B cell (primary cell): ENCODE data around the gene HNF1B. TPM values are rescaled to one million over a fixed set of nuclear protein-coding genes. Genes with fewer than 3 reads are reported as not detected.

Source experiments
- ATAC-seq: fragments of 200-7000 bp; cut with Tn5 transposase; one replicate; pipeline ENCODE4 v1.10.0; 2021; ENCODE audit warnings: low read depth, mild to moderate bottlenecking, moderate number of reproducible peaks, moderate library complexity
- CTCF ChIA-PET: fragments of 350-600 bp; sonication (Branson Sonifier 250); formaldehyde crosslinking; loops from one replicate; lab custom pipeline; 2021; ENCODE audit warnings: antibody characterized with exemption, inconsistent platforms; lab: Charles Lee
- POLR2A ChIA-PET: fragments of 350-600 bp; sonication (Branson Sonifier 250); formaldehyde crosslinking; loops from one replicate; lab custom pipeline; 2021; ENCODE audit warnings: antibody characterized with exemption; lab: Charles Lee
- DNase-seq: peaks from one replicate; pipeline ENCODE4 v3.0.0; 2013
- H2AFZ ChIP-seq: 2 replicates; pipeline ENCODE4 v1.6.1; 2012; ENCODE audit warnings: mild to moderate bottlenecking, low read depth, low read length; ENCODE audit not compliant: insufficient read depth, poor library complexity, severe bottlenecking
- H3K27ac ChIP-seq, 2 donors: 1 replicate in 1 of 2; 2 replicates in 1 of 2; pipeline ENCODE4 v1.5.1; 2012 to 2013; ENCODE audit warnings: low read length in 2 of 2, mild to moderate bottlenecking in 2 of 2, moderate library complexity in 1 of 2
- H3K27me3 ChIP-seq, 4 experiments: fragments of 200-600 bp in 1 of 4; sonication (generic) in 1 of 4; replicated peaks in 1 of 4; 1 replicate in 2 of 4; 2 replicates in 2 of 4; pipeline versions ENCODE4 v1.6.1 to v1.7.0; 2013 to 2016; ENCODE audit warnings: low read length in 3 of 4, mild to moderate bottlenecking in 2 of 4, mixed read lengths in 1 of 4, moderate library complexity in 1 of 4; ENCODE audit not compliant: insufficient read depth in 4 of 4, control insufficient read depth in 3 of 4; ENCODE audit errors: control extremely low read depth in 1 of 4
- H3K36me3 ChIP-seq, 2 experiments: replicated peaks in 1 of 2; 1 replicate in 1 of 2; 2 replicates in 1 of 2; pipeline versions ENCODE4 v1.6.1 to v1.7.1; 2013; ENCODE audit warnings: low read length in 1 of 2; ENCODE audit not compliant: insufficient read depth in 2 of 2, control insufficient read depth in 1 of 2; ENCODE audit errors: control extremely low read depth in 1 of 2, extremely low read depth in 1 of 2
- H3K4me1 ChIP-seq, 2 donors: fragments of 200-600 bp in 1 of 2; sonication (generic) in 1 of 2; 1 replicate in 1 of 2; 2 replicates in 1 of 2; pipeline versions ENCODE4 v1.5.1 to v1.6.1; 2013 to 2017; ENCODE audit warnings: low read length in 2 of 2; ENCODE audit not compliant: control insufficient read depth in 2 of 2, insufficient read depth in 2 of 2
- H3K4me2 ChIP-seq: replicated peaks from 2 replicates; pipeline ENCODE3; 2012; ENCODE audit warnings: mild to moderate bottlenecking, low read depth, low read length; ENCODE audit not compliant: poor library complexity, severe bottlenecking
- H3K4me3 ChIP-seq, 5 experiments: fragments of 200-600 bp in 1 of 5; sonication (generic) in 1 of 5; 1 replicate in 3 of 5; 2 replicates in 2 of 5; pipeline versions ENCODE4 v1.5.1 to v1.7.0; 2011 to 2016; ENCODE audit warnings: low read length in 4 of 5, mild to moderate bottlenecking in 4 of 5, low read depth in 2 of 5, control low read depth in 1 of 5, moderate library complexity in 1 of 5; ENCODE audit not compliant: insufficient read depth in 1 of 5; ENCODE audit errors: control extremely low read depth in 1 of 5, extremely low read depth in 1 of 5
- H3K79me2 ChIP-seq: fragments of 200-600 bp; sonication (generic); one replicate; pipeline ENCODE4 v1.6.0; 2016; ENCODE audit warnings: low read length; ENCODE audit not compliant: control insufficient read depth, insufficient read depth
- H3K9ac ChIP-seq: fragments of 200-600 bp; sonication (generic); 2 replicates; pipeline ENCODE4 v1.6.1; 2017; ENCODE audit warnings: mild to moderate bottlenecking, low read length, moderate library complexity
- H3K9me3 ChIP-seq, 3 donors: one replicate each; pipeline versions ENCODE4 v1.6.1 to v1.7.1; 2013; ENCODE audit warnings: low read length in 2 of 3; ENCODE audit not compliant: control insufficient read depth in 2 of 3, insufficient read depth in 1 of 3; ENCODE audit errors: control extremely low read depth in 1 of 3
- H4K20me1 ChIP-seq: 2 replicates; pipeline ENCODE4 v1.6.0; 2012; ENCODE audit warnings: mild to moderate bottlenecking, low read length; ENCODE audit not compliant: insufficient read depth, control insufficient read depth, poor library complexity, severe bottlenecking
- H3K27ac Mint-ChIP-seq: one replicate; pipeline ENCODE4 v1.8.0; 2021; ENCODE audit warnings: mixed read lengths
- H3K27me3 Mint-ChIP-seq: one replicate; pipeline ENCODE4 v1.8.0; 2021; ENCODE audit warnings: mixed read lengths
- H3K4me1 Mint-ChIP-seq: one replicate; pipeline ENCODE4 v1.8.0; 2021; ENCODE audit warnings: mixed read lengths
- H3K4me3 Mint-ChIP-seq: one replicate; pipeline ENCODE4 v1.8.0; 2021; ENCODE audit warnings: mixed read lengths
- H3K9me3 Mint-ChIP-seq: one replicate; pipeline ENCODE4 v1.8.0; 2022; ENCODE audit warnings: mixed read lengths; ENCODE audit not compliant: insufficient read depth
- CTCF ChIP-seq: fragments of 200-600 bp; IDR thresholded peaks from one replicate; pipeline ENCODE4 v1.8.0; 2022; ENCODE audit warnings: antibody characterized with exemption, mild to moderate bottlenecking
- EZH2 ChIP-seq: IDR thresholded peaks from 2 replicates; pipeline ENCODE4 v1.6.1; 2012; ENCODE audit warnings: borderline replicate concordance, low read depth, mild to moderate bottlenecking, moderate library complexity, low read length; ENCODE audit not compliant: insufficient read depth, poor library complexity, severe bottlenecking
- WGBS: methylation state at CpG from one replicate; pipeline ENCODE4 v1.1.5; 2013; ENCODE audit warnings: missing lambda C conversion rate; ENCODE audit not compliant: insufficient coverage; 5-methylcytosine and 5-hydroxymethylcytosine counted together
- intact Hi-C: fragments of 100-400 bp; cut with micrococcal nuclease; formaldehyde crosslinking; loops from one replicate; pipeline ENCODE4 v1.10.0; 2022
- polyA plus RNA-seq: library from polyadenylated mRNA; depleted of rRNA; stranded (reverse); fragments of >200 nt; gene quantifications from 2 replicates; pipeline ENCODE4 v1.2.3, GENCODE V29; 2012
- total RNA-seq, 2 donors: library from RNA; stranded (reverse); fragments of 120-200 nt in 1 of 2; gene quantifications; 1 replicate in 1 of 2; 2 replicates in 1 of 2; pipeline versions ENCODE4 v1.2.3 to v1.2.4, GENCODE V29; 2013 to 2022

Gene HNF1B
- total and polyA plus RNA-seq, 2 donors (not counting 1 experiment from before 2014, with no cell fraction given), result 1.5 TPM; not detected in 1

DNA sequence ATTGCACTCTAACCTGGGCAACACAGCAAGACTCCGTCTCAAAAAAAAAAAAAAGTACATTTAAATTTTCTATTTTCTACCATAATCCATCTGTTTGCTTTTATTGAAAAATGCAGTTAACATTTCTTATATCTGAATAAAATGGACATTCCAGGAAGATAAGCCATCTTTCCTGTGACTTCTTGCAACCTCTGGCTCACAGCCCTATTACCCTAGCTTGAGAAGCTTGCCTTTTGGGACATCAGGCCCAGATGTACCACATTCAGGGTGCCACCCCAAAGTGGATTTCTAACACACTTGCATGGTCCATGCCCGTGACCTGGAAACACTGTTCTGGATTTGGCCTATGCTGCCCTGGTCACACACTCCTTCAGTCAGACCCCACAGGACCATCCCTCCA lies 71.5 kb downstream of the HNF1B start:
- Histone ChIP-seq H3K4me2 (no peak overlapping the region), H3K4me1 (no peaks in the 10 kb centered on the region), H4K20me1 (no peaks in the 10 kb centered on the region), H3K4me3 (no peak overlapping the region), H3K27ac (no peak overlapping the region), H2AFZ (no peak overlapping the region), H3K9me3 (peaks cover 0 to 1% (median under 1%) of the 10 kb centered on the region in 3 donors), H3K79me2 (no peaks in the 10 kb centered on the region), H3K36me3 (no peaks in the 10 kb centered on the region), H3K9ac (no peak overlapping the region), H3K27me3 (peaks cover 0 to 5% (median 3%) of the 10 kb centered on the region in 4 experiments)
- CTCF ChIA-PET, result interaction anchor here (1.1 kb wide), 1 partner anchor 27 kb away, joined by 3 read pairs; no protein-coding TSS in a partner anchor
- TF ChIP-seq EZH2, result no peak
- no peak for TF ChIP-seq CTCF
- intact Hi-C loops, result no loop called here
- DNase-seq, result no peak
- Mint-ChIP-seq H3K27me3 (peaks cover 23% of the 10 kb centered on the region), H3K4me3 (no peak overlapping the region), H3K27ac (no peak overlapping the region), H3K9me3 (no peaks in the 10 kb centered on the region), H3K4me1 (no peaks in the 10 kb centered on the region)
- no peak for ATAC-seq
- WGBS, result 82% methylated on average over 1 of the region's 2 CpGs
- POLR2A ChIA-PET, result no interaction called here

GRCh38 chr17:37672548-37673078 lies 72.2 kb downstream of the HNF1B start:
- peaks cover 0 to 4% (median 0%) of the 10 kb centered on the region in 4 experiments for H3K27me3 ChIP-seq
- no peak overlapping the region for H2AFZ ChIP-seq
- H3K36me3 ChIP-seq, result no peaks in the 10 kb centered on the region
- ATAC-seq (no peak), DNase-seq (no peak)
- Mint-ChIP-seq H3K4me1 (no peaks in the 10 kb centered on the region), H3K4me3 (no peak overlapping the region), H3K27me3 (peaks cover 21% of the 10 kb centered on the region), H3K27ac (no peak overlapping the region), H3K9me3 (no peaks in the 10 kb centered on the region)
- no peaks in the 10 kb centered on the region for H3K79me2 ChIP-seq
- POLR2A ChIA-PET, result no interaction called here
- H3K27ac ChIP-seq, result no peak overlapping the region
- no peaks in the 10 kb centered on the region for H3K9me3 ChIP-seq
- H3K4me3 ChIP-seq, result no peak overlapping the region
- no peak overlapping the region for H3K4me2 ChIP-seq
- intact Hi-C loops, result no loop called here
- 90% methylated on average over 2 of the region's 3 CpGs for WGBS
- H3K9ac ChIP-seq, result no peak overlapping the region
- TF ChIP-seq EZH2 (no peak), CTCF (no peak)
- H4K20me1 ChIP-seq, result no peaks in the 10 kb centered on the region
- CTCF ChIA-PET, result interaction anchor here (0.8 to 1.1 kb wide), 3 partner anchors 9 to 143 kb away, joined by 3 read pairs; no protein-coding TSS in a partner anchor
- H3K4me1 ChIP-seq, result no peaks in the 10 kb centered on the region
